ENCODE measurements around the gene RHO. TPM values are rescaled to one million over a fixed set of nuclear protein-coding genes. Genes with fewer than 3 reads are reported as not detected.
"Not testable (repeated sequence)": the region's sequence is repeated elsewhere in the genome, so short reads cannot be mapped to it uniquely, and the experiment has no call there.

RHO gene
- total RNA-seq, result not detected in 2 replicates

DNA sequence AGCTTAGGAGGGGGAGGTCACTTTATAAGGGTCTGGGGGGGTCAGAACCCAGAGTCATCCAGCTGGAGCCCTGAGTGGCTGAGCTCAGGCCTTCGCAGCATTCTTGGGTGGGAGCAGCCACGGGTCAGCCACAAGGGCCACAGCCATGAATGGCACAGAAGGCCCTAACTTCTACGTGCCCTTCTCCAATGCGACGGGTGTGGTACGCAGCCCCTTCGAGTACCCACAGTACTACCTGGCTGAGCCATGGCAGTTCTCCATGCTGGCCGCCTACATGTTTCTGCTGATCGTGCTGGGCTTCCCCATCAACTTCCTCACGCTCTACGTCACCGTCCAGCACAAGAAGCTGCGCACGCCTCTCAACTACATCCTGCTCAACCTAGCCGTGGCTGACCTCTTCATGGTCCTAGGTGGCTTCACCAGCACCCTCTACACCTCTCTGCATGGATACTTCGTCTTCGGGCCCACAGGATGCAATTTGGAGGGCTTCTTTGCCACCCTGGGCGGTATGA lies at the start of gene RHO:
Gene RHO (plus strand): TSS at position 51 of the 512 bp plus-strand sequence. CDS start 95 bp downstream, at position 146.
- no peak for DNase-seq (ENCODE audit: low read depth)

DNA sequence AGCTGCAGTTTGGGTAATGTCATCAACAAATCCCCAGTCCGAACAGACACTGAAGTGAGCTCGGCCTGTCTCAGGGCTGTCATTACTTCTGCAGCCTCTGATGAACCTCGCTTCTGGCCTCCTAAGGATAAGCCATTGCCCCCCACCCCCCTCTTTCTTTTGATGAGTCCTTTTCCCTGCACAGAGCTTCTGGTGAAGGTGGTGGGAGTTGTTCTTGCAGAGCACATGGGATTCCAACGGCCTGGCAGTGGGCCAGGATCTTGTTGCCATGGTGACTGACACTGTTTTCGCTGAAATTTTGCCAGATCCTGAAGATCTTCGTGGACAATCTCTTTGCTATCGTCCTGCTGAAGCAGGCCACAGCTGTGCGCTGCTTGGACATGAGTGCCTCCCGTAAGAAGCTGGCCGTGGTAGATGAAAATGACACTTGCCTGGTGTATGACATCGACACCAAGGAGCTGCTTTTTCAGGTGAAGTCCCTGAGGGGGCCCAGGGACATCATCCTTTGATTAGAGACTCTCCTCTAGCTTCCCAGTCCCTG lies 47.1 kb upstream of the RHO start:
- not testable (repeated sequence) for DNase-seq (ENCODE audit: low read depth)

DNA sequence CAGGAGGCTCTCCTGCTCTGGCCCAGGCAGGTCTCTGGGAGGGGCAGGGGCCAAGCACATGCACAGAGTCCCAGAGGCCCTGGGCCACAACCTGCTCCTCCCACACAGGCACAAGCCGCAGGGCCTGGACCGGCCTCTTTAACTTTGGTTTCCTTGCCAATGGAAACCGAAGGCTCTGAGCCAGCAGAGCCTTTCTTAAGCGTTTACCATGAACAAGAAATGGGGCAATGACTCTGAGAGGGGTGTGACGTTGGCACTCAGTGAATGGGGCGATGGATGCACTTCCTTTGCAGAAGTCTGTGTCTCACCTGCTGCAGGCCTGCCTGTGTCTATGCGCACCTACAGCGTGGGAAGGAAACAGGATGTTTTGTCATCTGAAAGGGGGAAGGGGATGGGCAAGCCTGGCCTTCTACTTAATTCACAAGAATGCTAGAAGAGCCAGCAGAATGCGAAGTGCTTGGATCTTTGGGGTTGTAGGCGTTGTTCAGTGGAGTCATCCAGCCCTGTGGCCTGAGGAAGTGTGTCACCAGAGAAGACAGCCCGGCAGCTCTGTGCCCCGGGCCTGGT lies 46.6 kb upstream of the RHO start:
- DNase-seq (ENCODE audit: low read depth), result no peak

DNA sequence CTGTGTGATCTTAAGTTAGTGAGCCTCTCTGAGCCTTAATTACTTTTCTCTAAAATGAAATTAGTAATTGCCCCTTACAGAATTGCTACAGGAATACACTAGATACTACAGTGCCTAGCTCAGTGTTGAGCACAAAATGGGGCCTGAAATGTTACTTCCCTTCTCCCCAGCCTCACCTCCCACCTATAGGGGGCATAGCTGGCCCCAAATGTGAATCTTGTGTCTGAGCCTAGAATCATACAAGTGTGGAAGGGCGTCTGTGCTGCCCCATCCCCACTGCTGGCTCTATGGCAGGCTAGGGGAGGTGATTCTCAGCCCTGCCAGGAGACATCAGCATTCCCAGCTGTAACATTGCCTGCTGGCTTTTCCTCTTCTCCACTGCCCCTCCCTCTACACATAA lies 45.7 kb upstream of the RHO start:
- DNase-seq (ENCODE audit: low read depth), result no peak

DNA sequence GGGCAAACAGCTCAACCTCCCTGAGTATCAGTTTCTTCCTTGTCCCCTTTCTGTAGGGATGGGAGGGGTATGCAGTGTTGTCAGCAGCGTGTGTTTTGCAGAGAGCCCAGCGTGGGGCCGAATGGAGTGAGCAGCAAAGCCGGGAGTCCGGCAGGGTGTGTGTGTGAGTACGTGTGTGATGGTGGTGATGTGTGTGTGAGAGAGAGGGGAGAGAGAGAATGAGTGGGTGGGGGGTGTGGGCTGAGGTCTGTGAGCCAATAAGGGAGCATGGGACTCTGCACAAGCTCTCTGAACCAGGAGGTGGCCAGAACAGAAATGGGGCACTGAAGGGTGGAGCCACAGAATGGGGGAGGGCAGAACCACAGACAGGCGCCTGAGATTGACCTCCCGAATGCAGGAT lies 44.6 kb upstream of the RHO start:
- DNase-seq (ENCODE audit: low read depth), result no peak

DNA sequence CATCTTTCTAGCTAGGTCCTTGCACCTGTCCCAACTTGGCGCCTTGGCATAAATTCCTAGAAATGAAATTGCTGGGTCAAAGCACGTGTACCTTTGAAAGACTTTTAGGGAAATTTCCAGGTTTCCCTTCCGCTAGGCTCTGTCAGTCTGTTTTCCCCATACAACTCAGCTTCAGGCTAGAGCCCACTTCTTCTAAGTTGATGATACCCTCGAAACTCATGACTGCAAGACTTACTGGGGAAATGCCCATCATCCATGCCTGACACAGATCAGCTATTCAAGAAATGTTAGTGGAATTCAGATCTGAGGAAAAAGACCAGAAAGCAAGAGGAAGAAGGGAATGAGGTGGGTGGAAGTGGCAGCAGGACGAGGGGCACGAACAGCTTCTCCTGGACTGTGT lies 43.3 kb upstream of the RHO start:
- DNase-seq (ENCODE audit: low read depth), result not testable (repeated sequence)

DNA sequence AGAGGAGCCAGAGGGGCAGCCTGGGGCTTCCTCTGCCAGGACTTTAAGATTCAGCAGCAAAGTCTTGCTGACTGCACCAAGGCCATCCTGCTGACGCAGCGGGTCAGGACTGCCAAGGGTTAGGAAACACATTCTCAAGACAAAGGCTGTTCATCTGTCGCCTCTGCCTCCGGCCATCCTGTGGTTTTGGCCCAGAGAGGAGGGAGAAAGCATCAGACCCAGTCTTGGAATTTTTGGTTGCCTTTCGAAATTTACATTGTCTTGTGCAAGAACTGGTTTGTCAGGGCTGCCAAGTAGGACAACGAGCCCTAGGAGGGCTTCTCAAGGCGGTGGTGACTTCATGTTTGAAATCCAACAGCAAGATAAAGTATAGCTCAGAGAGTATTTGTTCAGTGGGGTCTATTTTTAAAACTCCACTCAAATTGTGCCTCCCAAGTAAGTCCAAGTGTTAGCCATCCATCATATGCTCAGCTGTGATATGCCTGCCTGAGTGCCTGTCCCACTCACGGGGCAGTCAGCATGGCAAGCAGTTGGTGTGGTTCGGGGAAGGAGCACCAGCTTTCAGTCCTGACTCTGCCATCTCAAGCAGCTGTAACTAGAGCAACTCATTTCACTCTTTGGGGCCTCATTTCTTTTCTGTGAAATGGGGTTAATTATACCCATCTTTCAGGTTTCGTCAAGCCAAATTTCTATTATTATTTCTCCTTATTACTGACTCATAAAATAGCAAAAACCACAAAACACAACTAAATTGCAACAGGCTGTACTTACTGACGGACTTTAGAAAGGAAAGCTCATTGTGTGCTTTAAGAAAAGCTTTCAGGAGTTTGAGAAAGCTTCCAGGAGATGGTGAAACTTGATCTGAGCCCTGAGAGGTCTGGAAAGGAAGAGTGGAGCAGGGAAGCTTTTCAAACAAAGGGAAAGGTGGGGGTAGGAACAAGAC lies 42.4 kb upstream of the RHO start:
- DNase-seq (ENCODE audit: low read depth), result peak; percentile 86

DNA sequence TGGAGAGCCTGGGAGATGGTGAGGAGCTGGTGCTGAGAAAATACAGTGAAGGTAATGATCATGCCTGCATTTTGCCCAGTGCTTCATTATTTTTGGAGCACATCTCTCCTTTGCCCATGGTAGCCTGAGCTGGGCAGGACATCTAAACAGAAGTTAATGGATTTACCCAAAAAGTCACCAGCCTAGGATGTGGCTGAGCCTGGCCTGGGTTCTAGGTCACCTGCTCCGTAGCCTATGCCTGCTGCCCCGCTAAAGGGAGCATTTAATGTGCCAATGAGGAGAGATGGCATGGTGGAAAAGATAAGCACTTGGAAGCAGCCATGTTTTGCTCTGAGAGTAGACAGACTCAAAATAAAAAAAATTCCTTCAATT lies 41.8 kb upstream of the RHO start:
- no peak for DNase-seq (ENCODE audit: low read depth)

DNA sequence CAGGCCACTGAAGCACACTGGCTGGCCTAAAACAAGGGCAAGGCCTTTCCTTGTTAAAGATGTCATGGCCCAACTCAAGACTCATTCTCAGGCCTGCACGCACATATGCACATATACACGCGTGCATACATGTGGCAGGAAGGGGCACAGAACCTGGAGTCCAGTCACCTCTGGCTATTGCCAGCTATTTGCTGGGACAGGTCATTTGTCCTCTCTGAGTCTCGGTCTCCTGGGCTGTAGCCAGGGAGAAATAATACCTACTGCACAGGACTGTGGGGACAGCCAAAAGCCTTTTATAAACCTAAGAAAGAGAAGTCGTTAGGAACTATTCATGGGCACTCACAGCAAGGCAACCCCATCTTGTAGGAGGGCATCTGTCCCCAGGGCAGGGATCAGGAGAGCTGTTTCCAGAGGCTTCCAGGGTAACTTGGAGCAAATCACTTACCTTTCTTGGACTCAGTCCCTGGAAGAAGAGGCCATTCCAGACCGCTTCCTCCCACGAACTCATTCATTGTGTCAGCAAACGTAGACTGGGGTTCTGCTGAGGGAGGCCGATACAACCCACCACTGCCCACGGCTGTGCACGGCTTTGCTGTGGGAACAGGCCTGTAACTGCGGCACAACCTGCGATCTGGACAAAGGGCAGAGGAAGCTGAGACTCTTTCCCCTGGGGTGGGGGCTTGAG lies 41.1 kb upstream of the RHO start:
- no peak for DNase-seq (ENCODE audit: low read depth)

DNA sequence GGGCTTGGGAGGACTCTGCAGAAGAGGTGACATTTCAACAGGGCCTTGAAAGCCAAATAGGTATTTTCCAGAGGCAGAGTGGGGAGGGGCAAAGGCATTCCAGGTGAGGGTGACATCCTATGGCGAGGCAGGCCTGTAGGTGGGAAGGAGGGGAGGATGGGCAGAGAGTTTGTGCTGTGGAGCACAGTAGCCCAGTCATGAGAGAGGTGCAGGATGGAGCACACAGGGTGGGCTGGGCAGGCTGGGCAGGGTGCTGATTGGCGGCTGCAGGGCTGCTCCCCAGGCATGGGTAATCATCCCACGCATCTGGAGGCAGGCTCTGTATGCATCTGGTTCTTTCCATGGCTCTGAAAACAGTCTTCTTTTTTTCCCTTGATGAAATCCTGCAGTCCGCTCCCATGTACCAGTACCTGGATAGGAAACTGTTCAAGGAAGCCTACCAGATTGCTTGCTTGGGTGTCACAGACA lies 40.5 kb upstream of the RHO start:
- not testable (repeated sequence) for DNase-seq (ENCODE audit: low read depth)

DNA sequence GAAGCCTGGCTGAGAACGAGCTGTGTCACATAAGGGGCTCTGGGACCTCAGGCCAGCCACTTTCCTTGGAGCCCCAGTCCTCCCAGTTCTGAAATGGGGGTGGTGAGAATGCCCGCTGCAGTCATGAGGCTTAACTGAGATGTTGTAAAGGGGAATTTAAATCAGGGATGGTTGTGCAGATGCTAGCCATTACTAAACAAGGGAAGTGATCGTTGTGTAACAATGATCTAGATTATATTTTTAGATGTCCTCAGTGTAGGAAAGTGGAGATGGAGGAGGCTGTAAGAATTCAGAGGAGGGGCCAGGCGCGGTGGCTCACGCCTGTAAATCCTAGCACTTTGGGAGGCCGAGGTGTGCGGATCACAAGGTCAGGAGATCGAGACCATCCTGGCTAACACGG lies 39.2 kb upstream of the RHO start:
- DNase-seq (ENCODE audit: low read depth), result not testable (repeated sequence)

DNA sequence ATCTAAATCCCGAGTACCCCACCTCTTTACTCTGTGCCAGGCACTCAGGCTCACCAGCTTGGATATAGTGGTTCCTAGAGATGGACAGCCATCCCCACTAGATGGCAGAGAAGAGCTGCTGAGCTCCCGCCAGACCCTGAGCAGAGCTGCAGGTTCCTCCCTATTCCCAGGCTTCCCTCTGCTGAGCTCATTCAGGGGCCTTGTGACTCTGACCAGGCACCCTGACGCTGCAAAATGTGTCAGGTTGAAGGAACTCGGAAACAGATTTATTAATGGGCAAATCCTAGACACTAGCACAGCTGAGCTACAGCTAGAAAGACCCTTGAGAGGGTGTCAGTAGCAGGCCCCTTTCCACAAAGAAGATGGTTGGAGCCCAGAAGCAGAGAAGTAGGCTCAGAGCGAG lies 38.2 kb upstream of the RHO start:
- peak; percentile 90 for DNase-seq (ENCODE audit: low read depth)

DNA sequence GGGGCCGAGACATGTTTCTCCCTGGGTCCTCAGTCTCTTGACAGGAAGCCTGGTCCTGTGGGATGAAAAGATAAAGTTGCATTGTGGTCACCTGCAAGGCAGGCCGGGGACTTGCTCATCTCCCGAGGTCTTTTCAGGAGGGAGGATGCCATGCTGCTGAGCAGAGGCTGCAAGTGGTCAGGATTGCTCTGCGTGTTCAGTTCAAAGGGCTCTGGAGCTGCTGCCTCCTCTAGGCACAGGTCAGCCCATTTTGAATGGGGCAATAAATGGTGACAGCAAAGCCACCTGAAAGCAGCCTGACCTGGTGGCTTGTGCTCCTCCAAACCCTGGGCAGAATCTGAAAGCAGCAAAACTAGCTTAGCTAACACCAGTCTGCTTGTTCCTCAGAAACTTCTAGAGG lies 37.4 kb upstream of the RHO start:
- not testable (repeated sequence) for DNase-seq (ENCODE audit: low read depth)

DNA sequence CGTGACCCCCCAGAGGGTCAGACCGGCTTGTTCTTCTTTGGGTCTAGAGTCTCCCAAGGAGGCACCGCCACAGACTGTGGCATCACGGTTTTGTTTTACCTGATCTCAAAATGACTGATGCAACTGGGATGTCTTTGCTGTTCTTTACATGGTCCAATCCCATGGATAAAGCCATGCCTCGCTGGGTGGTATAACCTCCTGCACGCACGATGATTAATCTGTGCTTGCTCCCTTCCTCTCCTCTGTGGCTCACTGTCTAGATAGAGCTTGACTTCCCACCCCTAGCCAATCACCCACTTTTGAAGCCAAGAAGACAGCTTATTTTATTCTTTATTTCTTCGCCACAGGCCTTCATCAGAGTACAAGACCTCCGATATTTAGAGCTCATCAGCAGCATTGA lies 36.6 kb upstream of the RHO start:
- no peak for DNase-seq (ENCODE audit: low read depth)

DNA sequence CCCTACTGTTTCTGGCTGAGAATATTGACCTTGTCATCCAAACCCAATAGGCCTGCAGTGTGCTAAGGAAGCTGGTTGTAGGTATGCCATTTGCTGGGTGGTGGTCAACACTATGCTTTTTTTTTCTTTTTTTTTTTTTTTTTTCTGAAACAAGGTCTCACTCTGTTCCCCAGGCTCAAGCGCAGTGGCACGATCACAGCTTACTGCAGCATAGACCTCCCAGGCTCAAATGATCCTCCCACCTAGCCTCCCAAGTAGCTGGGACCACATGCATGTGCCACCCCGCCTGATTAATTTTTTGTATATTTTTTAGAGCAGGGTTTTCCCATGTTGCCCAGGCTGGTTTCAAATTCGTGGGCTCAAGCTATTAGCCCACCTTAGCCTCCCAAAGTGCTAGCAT lies 35.7 kb upstream of the RHO start:
- no peak for DNase-seq (ENCODE audit: low read depth)

DNA sequence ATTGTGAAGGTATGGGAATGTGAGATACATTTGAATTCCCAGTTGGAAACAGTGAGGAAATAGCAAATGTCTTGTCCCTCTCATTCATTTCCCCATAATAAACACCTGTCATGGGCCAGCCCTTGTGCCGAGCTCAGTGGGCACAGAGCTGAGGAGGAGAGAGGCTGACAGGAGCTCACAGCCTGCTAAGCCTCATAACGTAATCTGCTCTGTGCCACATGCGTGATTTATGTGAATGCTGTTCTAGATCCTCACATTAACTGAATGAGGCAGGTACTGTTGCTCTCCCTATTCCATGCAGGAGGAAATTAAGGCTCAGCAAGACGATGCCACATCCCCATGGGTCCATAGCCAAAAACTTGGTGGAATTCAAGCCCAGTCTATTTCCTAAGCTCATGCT lies 35.2 kb upstream of the RHO start:
- no peak for DNase-seq (ENCODE audit: low read depth)

DNA sequence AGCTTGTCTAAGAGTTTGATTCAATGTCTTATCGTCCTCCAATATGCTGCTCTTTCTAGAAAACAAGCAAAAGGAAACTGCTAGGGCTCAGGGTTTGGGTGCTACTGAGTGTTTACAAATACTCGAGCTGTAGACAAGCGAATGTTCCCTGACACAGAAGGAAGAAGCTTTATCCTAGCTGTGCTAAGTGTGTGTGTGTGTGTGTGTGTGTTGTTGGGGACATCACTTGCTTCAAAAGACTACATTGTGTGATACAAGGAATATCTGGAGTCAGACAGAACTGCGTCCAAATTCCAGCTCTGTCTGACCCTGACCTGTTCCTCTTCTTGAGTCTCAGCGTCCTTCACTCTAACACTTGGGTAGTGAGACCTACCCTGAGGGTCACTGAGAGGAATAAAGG lies 33.9 kb upstream of the RHO start:
- DNase-seq (ENCODE audit: low read depth), result not testable (repeated sequence)

DNA sequence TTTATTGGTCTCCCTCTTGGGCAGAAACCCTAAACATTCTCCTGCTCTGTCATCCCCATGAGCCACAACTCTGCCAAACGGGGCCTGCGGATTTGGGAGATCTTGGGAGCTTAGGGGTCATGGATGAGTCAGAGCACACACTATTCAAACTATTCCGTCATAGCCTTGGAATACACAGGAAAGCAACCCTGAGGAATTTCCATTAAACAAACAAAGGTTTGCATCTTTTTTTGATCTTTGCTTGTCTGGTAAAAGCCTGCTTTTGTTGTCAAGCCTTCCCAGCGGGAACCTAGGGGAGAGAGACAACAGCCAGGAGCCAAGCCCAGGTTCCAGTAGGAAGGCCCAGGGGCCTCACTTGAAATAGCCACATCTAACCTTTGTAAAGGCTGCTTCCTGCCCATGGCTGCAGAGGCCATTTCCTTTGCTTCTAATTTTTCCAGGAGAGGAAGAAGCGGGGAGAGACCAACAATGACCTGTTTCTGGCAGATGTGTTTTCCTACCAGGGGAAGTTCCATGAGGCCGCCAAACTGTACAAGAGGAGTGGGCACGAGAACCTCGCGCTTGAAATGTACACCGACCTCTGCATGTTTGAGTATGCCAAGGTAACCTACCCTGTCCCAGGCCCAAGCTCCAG lies 33.3 kb upstream of the RHO start:
- peak; percentile 82 for DNase-seq (ENCODE audit: low read depth)

DNA sequence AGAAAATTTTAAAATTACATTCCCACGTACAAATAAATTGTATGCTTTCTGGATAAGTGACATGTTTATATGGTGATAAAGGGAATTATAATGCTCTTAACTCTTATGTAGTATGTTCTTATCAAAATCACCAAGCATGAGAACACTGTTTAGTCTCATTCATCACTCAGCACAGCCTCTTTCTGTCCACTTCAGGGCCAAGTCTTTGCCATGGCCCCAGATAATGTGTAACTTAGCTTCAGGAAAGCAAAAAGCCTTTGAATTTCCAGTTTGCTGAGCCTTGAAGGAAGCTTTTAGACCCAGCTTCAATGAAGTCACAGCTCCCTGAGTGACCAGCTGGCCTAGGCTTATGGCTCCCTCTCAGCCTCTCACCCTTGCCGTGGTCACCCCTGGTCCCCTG lies 30.6 kb upstream of the RHO start:
- not testable (repeated sequence) for DNase-seq (ENCODE audit: low read depth)

DNA sequence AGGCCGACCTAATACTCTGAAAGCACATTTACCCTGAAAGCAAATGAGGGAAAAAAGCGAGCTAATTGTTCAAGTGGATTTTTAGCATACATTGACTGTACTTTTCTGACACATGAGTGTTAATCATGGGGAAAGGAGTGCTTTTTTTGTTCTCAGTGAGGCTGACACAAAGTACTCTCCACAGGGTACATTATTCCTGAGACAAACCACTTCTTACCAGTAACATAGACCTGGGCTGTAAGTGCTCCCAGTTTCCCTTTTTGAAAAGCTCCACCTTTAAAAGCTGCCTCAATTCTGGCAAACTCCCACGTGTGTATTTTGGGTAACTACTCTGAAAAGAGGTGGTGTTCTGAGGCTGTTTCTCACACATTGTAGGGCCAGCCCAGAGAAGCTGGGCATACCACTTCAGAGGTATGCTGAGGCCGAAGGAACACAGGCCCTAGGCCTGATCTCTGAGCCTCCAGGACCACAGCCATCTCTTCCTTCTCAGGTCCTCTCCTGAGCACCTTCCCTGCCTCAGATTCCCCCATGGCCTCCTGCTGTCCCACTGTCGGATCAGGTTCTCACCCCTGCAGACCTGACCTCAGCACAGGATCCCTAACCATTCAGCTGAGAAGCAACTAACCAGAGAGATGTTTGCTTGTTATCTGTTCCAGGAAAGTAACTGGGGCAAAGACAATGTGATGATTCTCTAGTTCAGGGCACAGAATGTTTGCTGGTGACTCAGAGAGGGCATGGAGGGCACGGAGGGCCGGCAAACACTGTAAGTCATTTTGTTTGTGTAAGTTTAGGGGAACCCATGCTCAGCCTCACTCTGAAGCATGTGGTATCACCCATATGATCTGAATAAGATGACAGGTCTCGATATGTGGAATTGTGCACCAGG lies 29.6 kb upstream of the RHO start:
- DNase-seq (ENCODE audit: low read depth), result peak; percentile 38

Data from renal cortical epithelial cell (primary cell).